Measurements from ENCODE around the gene FCHSD1. TPM values are rescaled to one million over a fixed set of nuclear protein-coding genes. Genes with fewer than 3 reads are reported as not detected.

FCHSD1 gene
- polyA plus RNA-seq, 1 of the 3 experiments (the other 2 are of a cell fraction), result 49.2 TPM

- Histone ChIP-seq H3K4me3 (ENCODE audit: low read depth in 2 of 2, low read length in 1 of 2) (no peak overlapping the region), H3K4me1 (ENCODE audit: control insufficient read depth in 1 of 2, insufficient read depth in 2 of 2, low read depth in 1 of 2, low read length in 1 of 2) (peaks cover 0 to 4% of the 10 kb centered on the region in 2 experiments; a peak in 1 of 4 replicates), H3K27me3 (ENCODE audit: insufficient read depth) (no peaks in the 10 kb centered on the region), H3F3A (replicated peaks; ENCODE audit: insufficient read depth) (peaks cover 20% of the 10 kb centered on the region), H3K9me3 (no peaks in the 10 kb centered on the region), H3K79me2 (ENCODE audit: insufficient read depth) (no peaks in the 10 kb centered on the region), H3K9me2 (no peaks in the 10 kb centered on the region), H4K20me1 (ENCODE audit: insufficient read depth) (no peaks in the 10 kb centered on the region), H3K9ac (no peak overlapping the region), H3K4me2 (no peak overlapping the region), H3K36me3 (replicated peaks in 1 of 2; ENCODE audit: control insufficient read depth in 1 of 2, insufficient read depth in 2 of 2, low read length in 1 of 2) (peaks cover 63 to 67% of the 10 kb centered on the region in 2 experiments), H3K27ac (ENCODE audit: low read depth in 2 of 2, low read length in 1 of 2) (peak overlapping the region in 1 of 2 experiments; percentile 68; a peak in 2 of 4 replicates), H2AFZ (ENCODE audit: low read depth) (no peak overlapping the region)
- TF ChIP-seq TCF12 (IDR thresholded peaks at IDR 0.05) (no peak), FOXM1 (IDR thresholded peaks at IDR 0.05; ENCODE audit: low read depth) (no peak), CTCF (IDR thresholded peaks at IDR 0.05) (no peak), TAF1 (IDR thresholded peaks at IDR 0.05; ENCODE audit: borderline replicate concordance, low read depth, low read length) (no peak), ELF1 (IDR thresholded peaks at IDR 0.05) (no peak), CHD2 (IDR thresholded peaks at IDR 0.05; ENCODE audit: low read length, partially characterized antibody) (no peak), IRF3 (IDR thresholded peaks at IDR 0.05; ENCODE audit: low read depth, low read length) (no peak), RAD21 (IDR thresholded peaks at IDR 0.05; ENCODE audit: low read length) (no peak), NFIC (IDR thresholded peaks at IDR 0.05; ENCODE audit: borderline replicate concordance) (no peak), EP300 (IDR thresholded peaks at IDR 0.05; ENCODE audit: borderline replicate concordance in 1 of 2, low read depth in 1 of 2, low read length in 1 of 2) (no peak)
- WGBS (ENCODE audit: low lambda C conversion rate), result 89% methylated on average over 5 of the region's 5 CpGs
- CTCF ChIA-PET, result interaction anchor here (0.7 to 14.8 kb wide), 7 partner anchors 10 to 337 kb away, joined by 3 to 280 read pairs (median 3); partner anchors contain the start of genes HDAC3 and RELL2
- no peak for DNase-seq
- POLR2A ChIA-PET, result no interaction called here
These were observed 27.6 kb downstream of the FCHSD1 start for GRCh38 chr5:141623611-141624010.

GRCh38 chr5:141623186-141623585 lies 28.0 kb downstream of the FCHSD1 start:
- CTCF ChIA-PET, result interaction anchor here (0.7 to 14.8 kb wide), 6 partner anchors 12 to 337 kb away, joined by 3 to 280 read pairs (median 3); partner anchors contain the start of genes HDAC3 and RELL2
- H3K4me1 ChIP-seq (ENCODE audit: control insufficient read depth in 1 of 2, insufficient read depth in 2 of 2, low read depth in 1 of 2, low read length in 1 of 2), result peaks cover 0 to 4% of the 10 kb centered on the region in 2 experiments; a peak in 1 of 4 replicates
- no peaks in the 10 kb centered on the region for H3K9me2 ChIP-seq
- H3F3A ChIP-seq (replicated peaks; ENCODE audit: insufficient read depth), result peaks cover 20% of the 10 kb centered on the region
- peaks cover 59 to 63% of the 10 kb centered on the region in 2 experiments for H3K36me3 ChIP-seq (replicated peaks in 1 of 2; ENCODE audit: control insufficient read depth in 1 of 2, insufficient read depth in 2 of 2, low read length in 1 of 2)
- POLR2A ChIA-PET, result no interaction called here
- no peak overlapping the region for H2AFZ ChIP-seq (ENCODE audit: low read depth)
- no peak overlapping the region for H3K9ac ChIP-seq
- no peak overlapping the region for H3K4me3 ChIP-seq (ENCODE audit: low read depth in 2 of 2, low read length in 1 of 2)
- H3K27me3 ChIP-seq (ENCODE audit: insufficient read depth), result no peaks in the 10 kb centered on the region
- TF ChIP-seq RAD21 (IDR thresholded peaks at IDR 0.05; ENCODE audit: low read length) (no peak), TAF1 (IDR thresholded peaks at IDR 0.05; ENCODE audit: borderline replicate concordance, low read depth, low read length) (no peak), EZH2phosphoT487 (IDR thresholded peaks at IDR 0.05; ENCODE audit: borderline replicate concordance, low read depth) (no peak), TCF12 (IDR thresholded peaks at IDR 0.05) (no peak), MXI1 (IDR thresholded peaks at IDR 0.05; ENCODE audit: low read depth, low read length) (no peak), RFX5 (IDR thresholded peaks at IDR 0.05; ENCODE audit: low read length) (no peak), IRF3 (IDR thresholded peaks at IDR 0.05; ENCODE audit: low read depth, low read length) (no peak), MEF2A (IDR thresholded peaks at IDR 0.05; ENCODE audit: borderline replicate concordance, low read depth) (no peak), FOSL2 (IDR thresholded peaks at IDR 0.05; ENCODE audit: borderline replicate concordance, low read depth) (no peak), SIN3A (IDR thresholded peaks at IDR 0.05; ENCODE audit: borderline replicate concordance, low read depth, low read length) (no peak), POLR2AphosphoS5 (IDR thresholded peaks at IDR 0.05; ENCODE audit: low read depth, low read length) (no peak), EP300 (IDR thresholded peaks at IDR 0.05; ENCODE audit: borderline replicate concordance in 1 of 2, low read depth in 1 of 2, low read length in 1 of 2) (no peak)
- H3K79me2 ChIP-seq (ENCODE audit: insufficient read depth), result peaks cover 3% of the 10 kb centered on the region
- DNase-seq, result no peak
- H3K4me2 ChIP-seq, result no peak overlapping the region
- no peaks in the 10 kb centered on the region for H3K9me3 ChIP-seq
- H4K20me1 ChIP-seq (ENCODE audit: insufficient read depth), result no peaks in the 10 kb centered on the region
- peak overlapping the region in 1 of 2 experiments; percentile 68; a peak in 2 of 4 replicates for H3K27ac ChIP-seq (ENCODE audit: low read depth in 2 of 2, low read length in 1 of 2)
